ENCODE results near the gene R3HDM2.

DNA sequence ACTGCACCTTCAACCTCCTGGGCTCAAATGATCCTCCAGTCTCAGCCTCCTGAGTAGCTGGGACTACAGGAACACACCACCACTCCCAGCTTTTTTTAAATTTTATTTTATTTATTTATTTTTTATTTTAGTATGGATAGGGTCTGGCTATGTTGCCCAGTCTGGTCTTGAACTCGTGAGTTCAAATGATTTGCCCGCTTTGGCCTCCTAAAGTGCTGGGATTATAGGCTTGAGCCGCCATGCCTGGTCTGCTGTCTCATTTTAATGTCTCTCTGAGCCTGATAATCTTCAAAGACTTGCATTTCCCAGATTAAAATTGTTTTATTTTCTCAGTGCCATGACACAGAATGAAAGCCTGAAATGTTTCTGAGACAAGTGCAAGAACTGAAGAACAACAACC lies 2.5 kb upstream of the R3HDM2 start:
- TF ChIP-seq POLR2AphosphoS5 (IDR thresholded peaks at IDR 0.05) (no peak), POLR2A (IDR thresholded peaks at IDR 0.05) (no peak)

Data from breast epithelium (tissue), 3 donors.